Prostate gland (tissue), 2 donors: ENCODE results near the gene PLPPR4.

Source experiments
- POLR2A ChIP-seq: fragments of 450-650 bp; IDR thresholded peaks from one replicate; pipeline ENCODE4 v1.6.1; 2016; ENCODE audit warnings: antibody characterized with exemption, mild to moderate bottlenecking
- TF ChIP-seq, protein P1 (sequence below), 4 experiments: fragments of 200-600 bp in 2 of 4; fragments of 450-650 bp in 2 of 4; sonication (generic) in 2 of 4; IDR thresholded peaks; 1 replicate in 3 of 4; 2 replicates in 1 of 4; pipeline ENCODE4 v1.5.1; 2016 to 2019; ENCODE audit warnings: antibody characterized with exemption in 4 of 4, mild to moderate bottlenecking in 2 of 4, moderate library complexity in 2 of 4

DNA sequence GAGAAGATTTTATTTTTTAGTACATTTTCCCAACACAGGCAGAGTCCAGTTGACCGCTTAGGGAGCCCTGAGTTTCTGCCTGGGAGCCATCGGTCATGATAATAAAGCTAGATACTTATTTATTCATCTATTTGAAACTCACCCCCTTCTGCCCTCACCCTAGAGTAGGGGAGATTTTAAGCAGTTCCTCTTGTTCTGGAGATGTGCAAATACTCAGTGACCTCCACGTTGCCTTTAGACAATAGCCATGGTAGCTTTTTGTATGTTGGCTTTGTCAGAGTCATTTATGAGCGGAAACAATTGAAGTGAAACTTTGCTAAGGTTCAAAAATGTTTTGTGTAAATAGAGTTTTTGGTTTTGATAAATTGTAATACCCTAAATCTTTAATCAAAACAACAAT lies 45.7 kb upstream of the PLPPR4 start:
- TF ChIP-seq, protein P1, sequence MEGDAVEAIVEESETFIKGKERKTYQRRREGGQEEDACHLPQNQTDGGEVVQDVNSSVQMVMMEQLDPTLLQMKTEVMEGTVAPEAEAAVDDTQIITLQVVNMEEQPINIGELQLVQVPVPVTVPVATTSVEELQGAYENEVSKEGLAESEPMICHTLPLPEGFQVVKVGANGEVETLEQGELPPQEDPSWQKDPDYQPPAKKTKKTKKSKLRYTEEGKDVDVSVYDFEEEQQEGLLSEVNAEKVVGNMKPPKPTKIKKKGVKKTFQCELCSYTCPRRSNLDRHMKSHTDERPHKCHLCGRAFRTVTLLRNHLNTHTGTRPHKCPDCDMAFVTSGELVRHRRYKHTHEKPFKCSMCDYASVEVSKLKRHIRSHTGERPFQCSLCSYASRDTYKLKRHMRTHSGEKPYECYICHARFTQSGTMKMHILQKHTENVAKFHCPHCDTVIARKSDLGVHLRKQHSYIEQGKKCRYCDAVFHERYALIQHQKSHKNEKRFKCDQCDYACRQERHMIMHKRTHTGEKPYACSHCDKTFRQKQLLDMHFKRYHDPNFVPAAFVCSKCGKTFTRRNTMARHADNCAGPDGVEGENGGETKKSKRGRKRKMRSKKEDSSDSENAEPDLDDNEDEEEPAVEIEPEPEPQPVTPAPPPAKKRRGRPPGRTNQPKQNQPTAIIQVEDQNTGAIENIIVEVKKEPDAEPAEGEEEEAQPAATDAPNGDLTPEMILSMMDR (IDR thresholded peaks at IDR 0.05) = no peak
- no peak for TF ChIP-seq POLR2A
